Spleen (tissue), 7 donors: ENCODE results near the gene SMTN.

ENCODE experiments used
- CTCF ChIP-seq, 11 experiments: fragments of 200-600 bp in 7 of 11; fragments of 450-650 bp in 4 of 11; sonication (generic) in 4 of 11; IDR thresholded peaks in 8 of 11; conservative IDR thresholded peaks in 3 of 11; 1 replicate in 7 of 11; 2 replicates in 4 of 11; pipeline versions ENCODE4 v1.4.0 to v1.8.0; 2016 to 2021; ENCODE audit warnings: antibody characterized with exemption in 11 of 11, inconsistent platforms in 4 of 11, mild to moderate bottlenecking in 1 of 11
- POLR2AphosphoS5 ChIP-seq, 3 donors: sonication (generic); formaldehyde crosslinking; IDR thresholded peaks; one replicate each; pipeline ENCODE4 v1.5.1; 2017; ENCODE audit warnings: antibody characterized with exemption in 3 of 3
- donor health status: DM: no; HTN: no; CAD: no; lungs with moderate emphysema.
- donor health status: DM: no; HTN: no; CAD: no.
- donor health status: DM: no; HTN: no; CAD: no.

GRCh38 chr22:31092161-31092560 lies 11.0 kb downstream of the SMTN start:
- TF ChIP-seq CTCF (IDR thresholded peaks at IDR 0.05 in 8 of 11, conservative IDR thresholded peaks at IDR 0.05 in 3 of 11) (no peak), POLR2AphosphoS5 (IDR thresholded peaks at IDR 0.05) (no peak)
